BLaER1 (cell line): ENCODE results near the gene RNF146.
A peak's percentile ranks its signal among the peaks of the same experiment; 100 is the strongest.
"Not testable (repeated sequence)": the region's sequence is repeated elsewhere in the genome, so short reads cannot be mapped to it uniquely, and the experiment has no call there.

Source experiments
- H3K27ac ChIP-seq: shearing (Covaris generic); formaldehyde crosslinking; 2 replicates; pipeline ENCODE4 v1.8.1; 2022
- H3K27me3 ChIP-seq: shearing (Covaris generic); formaldehyde crosslinking; 2 replicates; pipeline ENCODE4 v1.8.1; 2022
- H3K36me3 ChIP-seq: shearing (Covaris generic); formaldehyde crosslinking; 2 replicates; pipeline ENCODE4 v1.8.1; 2022
- H3K4me1 ChIP-seq: shearing (Covaris generic); formaldehyde crosslinking; 2 replicates; pipeline ENCODE4 v1.8.1; 2022
- H3K4me2 ChIP-seq: shearing (Covaris generic); formaldehyde crosslinking; 2 replicates; pipeline ENCODE4 v1.8.1; 2022
- H3K4me3 ChIP-seq: shearing (Covaris generic); formaldehyde crosslinking; 2 replicates; pipeline ENCODE4 v1.8.1; 2022
- H3K9ac ChIP-seq: shearing (Covaris generic); formaldehyde crosslinking; 2 replicates; pipeline ENCODE4 v1.8.1; 2022
- H3K9me3 ChIP-seq: shearing (Covaris generic); formaldehyde crosslinking; 2 replicates; pipeline ENCODE4 v1.8.1; 2022
- H4K20me1 ChIP-seq: shearing (Covaris generic); formaldehyde crosslinking; 2 replicates; pipeline ENCODE4 v1.8.1; 2022
- Cebpa-rat ChIP-seq: shearing (Covaris generic); IDR thresholded peaks from 2 replicates; pipeline ENCODE4 v1.8.1; 2022

The RNF146 gene, protein sequence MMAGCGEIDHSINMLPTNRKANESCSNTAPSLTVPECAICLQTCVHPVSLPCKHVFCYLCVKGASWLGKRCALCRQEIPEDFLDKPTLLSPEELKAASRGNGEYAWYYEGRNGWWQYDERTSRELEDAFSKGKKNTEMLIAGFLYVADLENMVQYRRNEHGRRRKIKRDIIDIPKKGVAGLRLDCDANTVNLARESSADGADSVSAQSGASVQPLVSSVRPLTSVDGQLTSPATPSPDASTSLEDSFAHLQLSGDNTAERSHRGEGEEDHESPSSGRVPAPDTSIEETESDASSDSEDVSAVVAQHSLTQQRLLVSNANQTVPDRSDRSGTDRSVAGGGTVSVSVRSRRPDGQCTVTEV

DNA sequence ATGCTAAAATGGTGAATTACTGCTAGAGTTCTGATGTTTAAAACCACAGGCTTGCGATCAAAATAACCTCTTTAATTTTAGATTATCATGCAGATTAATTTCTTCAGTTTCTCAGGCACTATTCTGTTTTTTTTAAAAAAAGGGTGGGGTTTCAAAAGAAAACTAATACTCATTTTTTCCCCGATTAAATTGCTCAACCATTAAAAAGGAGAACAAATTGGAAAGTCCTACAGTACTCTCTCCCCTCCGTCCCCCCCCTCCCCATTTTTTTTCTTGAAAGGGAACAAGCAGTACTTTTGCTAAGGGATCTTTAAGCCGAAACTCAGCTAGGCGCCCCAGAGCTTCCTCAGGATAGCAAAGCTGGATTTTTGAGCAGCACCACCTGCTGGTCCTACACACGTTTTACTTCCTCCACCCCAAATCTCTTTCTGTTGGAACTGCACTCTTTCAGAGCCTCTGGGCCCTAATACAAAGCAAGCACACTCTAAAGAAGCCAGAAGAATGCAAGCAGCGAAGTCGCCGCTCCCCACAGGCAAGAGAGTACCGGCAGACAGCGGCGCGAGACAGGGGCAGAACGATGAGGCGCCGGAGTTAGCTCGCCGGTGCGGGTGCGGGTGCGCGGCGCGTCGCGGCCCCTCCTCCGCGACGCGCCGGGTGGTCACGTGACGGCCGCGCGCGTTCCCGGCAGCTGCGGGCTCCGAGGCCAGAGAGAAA is at the start of gene RNF146:
TSS of gene RNF146 (plus strand) at position 687 of the 714 bp plus-strand sequence. CDS start 13,475 bp downstream, outside the sequence.
- H3K27me3 ChIP-seq, result no peaks in the 10 kb centered on the region
- no peaks in the 10 kb centered on the region for H3K9me3 ChIP-seq
- H3K9ac ChIP-seq, result peak within 1 kb of the TSS; percentile 95
- no peak for TF ChIP-seq Cebpa-rat
- peak within 1 kb of the TSS; percentile 95 for H3K4me3 ChIP-seq
- peaks cover 3% of the 10 kb centered on the region; the same call in 1 of the 2 replicates for H3K36me3 ChIP-seq
- peak within 1 kb of the TSS; percentile 80 for H3K4me2 ChIP-seq
- peaks cover 24% of the 10 kb centered on the region for H4K20me1 ChIP-seq
- peak within 1 kb of the TSS; percentile 96 for H3K27ac ChIP-seq
- H3K4me1 ChIP-seq, result peaks cover 24% of the 10 kb centered on the region

DNA sequence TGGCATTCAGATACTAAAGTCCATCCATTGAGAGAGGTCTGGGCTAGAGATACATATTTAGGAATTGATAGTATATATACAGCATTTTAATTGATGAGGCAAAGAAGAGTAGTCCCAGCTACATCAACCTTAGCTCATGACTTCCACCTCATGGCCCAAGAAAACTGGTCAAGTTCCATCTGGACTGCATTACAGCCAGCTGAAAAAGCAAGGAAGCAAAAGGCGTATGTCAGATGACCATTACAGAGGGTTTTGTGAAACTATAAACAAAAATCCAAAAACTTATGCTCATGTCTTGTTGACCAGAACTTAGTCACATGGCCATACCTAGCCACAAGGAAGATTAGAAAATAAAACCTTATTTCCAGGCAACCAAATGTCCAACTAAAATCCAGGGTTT is 46.8 kb upstream of the RNF146 start:
- H3K4me3 ChIP-seq, result no peak overlapping the region

DNA sequence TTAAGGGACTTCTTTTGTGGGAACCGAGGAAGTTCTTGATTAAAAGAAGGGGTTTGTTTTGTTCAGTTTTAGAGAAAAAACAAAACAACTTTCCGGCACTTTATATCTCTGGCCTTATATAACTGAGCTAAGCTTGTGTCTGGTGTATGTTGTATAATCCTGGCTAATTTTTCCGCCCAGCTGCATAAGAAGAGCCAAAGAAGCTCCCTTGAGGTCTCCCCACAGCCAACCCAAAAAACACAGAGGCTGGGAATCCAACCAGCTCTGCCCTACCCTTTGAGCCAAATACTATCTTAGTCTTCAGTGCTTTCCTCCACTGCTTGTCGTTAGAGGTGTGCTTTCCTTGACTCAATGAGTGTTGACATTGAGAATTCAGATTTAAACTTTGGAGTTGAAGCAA is 45.5 kb upstream of the RNF146 start:
- Histone ChIP-seq H4K20me1 (no peaks in the 10 kb centered on the region), H3K9me3 (no peaks in the 10 kb centered on the region), H3K36me3 (no peaks in the 10 kb centered on the region), H3K4me3 (no peak overlapping the region), H3K27ac (no peak overlapping the region), H3K4me2 (no peak overlapping the region), H3K9ac (no peak overlapping the region), H3K27me3 (no peaks in the 10 kb centered on the region), H3K4me1 (no peaks in the 10 kb centered on the region)
- TF ChIP-seq Cebpa-rat, result no peak

More for the DNA sequence above, 46.8 kb upstream of the RNF146 start:
- Histone ChIP-seq H4K20me1 (no peaks in the 10 kb centered on the region), H3K27me3 (no peaks in the 10 kb centered on the region), H3K9ac (no peak overlapping the region), H3K4me2 (no peak overlapping the region), H3K4me1 (no peaks in the 10 kb centered on the region), H3K9me3 (0 out of 2 replicates have a peak, but pooled peaks cover under 1% of the 10 kb centered on the region), H3K36me3 (no peaks in the 10 kb centered on the region), H3K27ac (no peak overlapping the region)
- no peak for TF ChIP-seq Cebpa-rat

DNA sequence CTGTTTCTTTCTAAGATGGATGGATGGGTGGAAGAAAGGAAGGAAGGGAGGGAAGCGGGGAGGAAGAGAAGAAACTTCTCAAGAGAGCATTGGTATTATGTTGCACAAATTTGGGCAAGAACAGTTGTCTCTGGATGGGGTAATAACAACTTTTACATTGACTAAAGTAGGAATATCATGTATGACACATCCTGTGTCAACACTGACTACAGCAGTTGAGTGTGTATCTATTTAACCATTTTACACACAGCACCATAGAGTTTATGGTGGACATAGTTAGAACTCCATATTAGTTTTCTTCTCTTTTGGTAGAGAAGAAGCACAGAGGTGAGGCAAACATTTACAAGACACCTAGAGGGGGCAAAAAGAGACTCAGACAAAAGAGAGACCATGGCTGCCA is 44.2 kb upstream of the RNF146 start:
- H3K27me3 ChIP-seq, result no peaks in the 10 kb centered on the region
- H4K20me1 ChIP-seq, result no peaks in the 10 kb centered on the region
- TF ChIP-seq Cebpa-rat, result no peak
- H3K9ac ChIP-seq, result no peak overlapping the region
- no peak overlapping the region for H3K4me2 ChIP-seq
- H3K9me3 ChIP-seq, result no peaks in the 10 kb centered on the region
- H3K36me3 ChIP-seq, result no peaks in the 10 kb centered on the region
- H3K4me3 ChIP-seq, result no peak overlapping the region
- no peaks in the 10 kb centered on the region for H3K4me1 ChIP-seq
- no peak overlapping the region for H3K27ac ChIP-seq

DNA sequence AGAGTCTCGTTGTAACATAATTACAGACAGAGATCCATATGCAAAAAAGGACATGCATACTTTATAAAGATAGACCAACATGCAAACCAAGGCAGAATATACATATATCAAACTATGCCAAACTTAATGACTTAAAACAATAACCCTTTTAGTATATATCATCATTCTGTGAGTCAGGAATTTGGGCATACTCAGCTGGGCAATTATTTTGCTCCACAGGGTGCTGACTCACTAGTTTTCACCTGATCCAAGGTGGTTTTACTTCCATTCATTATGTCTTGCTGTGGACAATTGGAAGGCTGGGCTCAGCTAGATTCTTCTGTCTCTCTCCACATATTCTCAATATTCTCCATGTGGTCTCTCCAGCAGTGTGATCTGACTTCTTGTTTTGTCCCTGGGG is 41.2 kb upstream of the RNF146 start:
- no peak overlapping the region for H3K4me3 ChIP-seq
- no peaks in the 10 kb centered on the region for H3K36me3 ChIP-seq
- no peak for TF ChIP-seq Cebpa-rat
- no peak overlapping the region for H3K4me2 ChIP-seq
- no peak overlapping the region for H3K27ac ChIP-seq
- H4K20me1 ChIP-seq, result no peaks in the 10 kb centered on the region
- H3K9me3 ChIP-seq, result no peaks in the 10 kb centered on the region
- no peaks in the 10 kb centered on the region for H3K4me1 ChIP-seq
- no peak overlapping the region for H3K9ac ChIP-seq
- H3K27me3 ChIP-seq, result no peaks in the 10 kb centered on the region

DNA sequence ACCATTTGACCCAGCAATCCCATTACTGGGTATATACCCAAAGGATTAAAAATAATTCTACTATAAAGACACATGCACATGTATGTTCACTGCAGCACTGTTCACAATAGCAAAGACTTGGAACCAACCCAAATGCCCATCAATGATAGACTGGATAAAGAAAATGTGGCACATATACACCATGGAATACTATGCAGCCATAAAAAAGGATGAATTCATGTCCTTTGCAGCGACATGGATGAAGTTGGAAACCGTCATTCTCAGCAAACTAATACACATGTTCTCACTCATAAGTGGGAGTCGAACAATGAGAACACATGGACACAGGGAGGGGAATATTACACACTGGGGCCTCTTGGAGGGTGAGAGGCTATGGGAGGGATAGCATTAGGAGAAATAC is 32.8 kb upstream of the RNF146 start:
- H3K4me3 ChIP-seq, H4K20me1 ChIP-seq, H3K27ac ChIP-seq, H3K9ac ChIP-seq, H3K27me3 ChIP-seq, H3K4me2 ChIP-seq, H3K4me1 ChIP-seq, H3K36me3 ChIP-seq, H3K9me3 ChIP-seq: not testable (repeated sequence)

DNA sequence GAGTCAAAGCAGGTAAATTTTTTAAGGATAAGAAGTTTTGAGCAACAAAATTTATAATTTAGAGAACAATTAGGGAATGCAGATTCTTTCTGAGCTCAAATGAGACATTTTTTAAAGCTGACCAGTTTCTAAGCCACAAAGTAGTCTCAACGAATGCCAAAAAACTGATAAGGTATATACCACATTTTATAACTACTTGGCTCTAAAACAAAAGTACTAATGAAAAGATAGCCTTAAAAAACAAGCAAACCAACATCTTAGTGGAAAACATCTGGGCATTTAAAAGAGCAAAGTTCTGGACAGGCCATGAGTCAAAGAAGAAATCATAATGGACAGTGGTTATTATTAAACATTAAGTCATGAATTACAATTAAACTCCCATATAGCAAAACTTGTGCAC is 23.2 kb upstream of the RNF146 start:
- no peak overlapping the region for H3K4me2 ChIP-seq
- no peaks in the 10 kb centered on the region for H3K27me3 ChIP-seq
- no peak overlapping the region for H3K4me3 ChIP-seq
- no peak overlapping the region for H3K27ac ChIP-seq
- H3K9me3 ChIP-seq, result no peaks in the 10 kb centered on the region
- TF ChIP-seq Cebpa-rat, result no peak
- no peak overlapping the region for H3K9ac ChIP-seq
- H3K36me3 ChIP-seq, result no peaks in the 10 kb centered on the region
- no peaks in the 10 kb centered on the region for H3K4me1 ChIP-seq
- H4K20me1 ChIP-seq, result no peaks in the 10 kb centered on the region

DNA sequence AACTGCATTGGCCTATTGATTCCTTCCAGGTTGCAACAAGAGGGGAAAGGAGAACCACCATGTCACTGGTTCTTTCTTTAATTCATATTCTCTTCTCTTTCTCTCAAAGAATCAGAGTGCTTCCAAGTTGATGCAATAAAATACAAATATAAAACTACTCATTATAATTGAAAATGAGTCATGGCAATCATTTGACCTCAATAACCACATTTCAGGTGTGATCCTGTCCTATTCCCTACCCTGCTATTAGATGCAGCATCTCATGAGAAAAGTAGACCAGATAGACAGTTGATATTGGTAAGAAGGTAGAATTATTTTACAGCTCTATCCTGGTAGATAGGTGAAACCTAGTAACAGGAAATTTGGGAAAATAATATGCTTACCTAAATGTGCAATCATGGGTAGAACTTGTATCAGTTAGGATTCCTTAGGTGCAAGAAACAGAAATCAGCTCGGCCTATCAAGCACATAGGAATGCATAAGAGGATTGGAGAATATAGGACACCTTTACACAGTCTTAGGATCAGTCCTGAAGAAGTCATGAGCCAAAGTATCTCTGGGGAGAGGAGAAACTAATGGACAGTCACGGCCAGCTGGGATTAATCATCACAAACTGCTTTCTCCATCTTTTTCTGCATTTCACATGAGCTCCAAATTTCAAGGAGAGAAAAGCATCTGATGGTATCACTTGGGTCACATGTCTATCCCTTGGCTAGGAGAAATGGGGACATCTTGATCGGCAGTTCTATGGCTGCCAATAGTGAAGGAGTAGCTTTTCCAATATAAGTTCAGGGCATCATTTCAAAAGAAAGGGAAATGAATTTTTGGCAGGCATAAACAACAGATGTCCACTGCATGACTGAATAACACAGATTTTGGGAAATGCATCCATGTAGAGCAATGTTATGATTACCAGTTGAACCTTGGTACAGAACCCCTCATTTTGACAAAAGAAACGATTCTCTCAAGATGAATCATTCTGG is 19.3 kb upstream of the RNF146 start:
- no peak for TF ChIP-seq Cebpa-rat
- no peak overlapping the region for H3K27ac ChIP-seq
- no peaks in the 10 kb centered on the region for H3K9me3 ChIP-seq
- no peaks in the 10 kb centered on the region for H3K36me3 ChIP-seq
- H3K4me1 ChIP-seq, result no peaks in the 10 kb centered on the region
- H3K4me3 ChIP-seq, result no peak overlapping the region
- H4K20me1 ChIP-seq, result no peaks in the 10 kb centered on the region
- H3K4me2 ChIP-seq, result no peak overlapping the region
- no peak overlapping the region for H3K9ac ChIP-seq
- H3K27me3 ChIP-seq, result no peaks in the 10 kb centered on the region

DNA sequence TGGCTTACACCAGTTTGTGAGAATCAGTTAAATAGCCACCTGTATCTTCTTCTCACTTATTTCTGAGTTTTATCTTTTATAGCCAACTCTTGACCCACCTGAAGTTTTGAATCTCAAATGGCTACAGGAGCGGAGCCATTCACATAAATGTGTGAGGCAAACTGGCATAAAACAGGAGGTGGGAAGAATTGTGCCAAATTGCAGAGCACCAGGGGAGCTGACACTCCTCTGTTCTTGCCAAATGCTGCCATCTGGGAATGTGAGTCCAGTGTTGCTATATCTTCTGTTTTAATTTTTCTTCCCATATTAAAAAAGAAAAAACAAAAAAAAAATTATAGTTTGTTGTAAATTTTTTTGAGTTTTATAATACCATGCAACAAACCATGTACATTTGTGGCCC is 17.0 kb upstream of the RNF146 start:
- no peak overlapping the region for H3K27ac ChIP-seq
- H4K20me1 ChIP-seq, result no peaks in the 10 kb centered on the region
- no peaks in the 10 kb centered on the region for H3K36me3 ChIP-seq
- H3K9ac ChIP-seq, result no peak overlapping the region
- H3K9me3 ChIP-seq, result no peaks in the 10 kb centered on the region
- TF ChIP-seq Cebpa-rat, result no peak
- H3K4me3 ChIP-seq, result no peak overlapping the region
- H3K4me2 ChIP-seq, result no peak overlapping the region
- no peaks in the 10 kb centered on the region for H3K4me1 ChIP-seq
- no peaks in the 10 kb centered on the region for H3K27me3 ChIP-seq
